GM06990 (cell line): ENCODE measurements around the gene ZNF106.

Experiments used
- DNase-seq: peaks from one replicate; pipeline ENCODE4 v3.0.0-alpha.2; 2011; ENCODE audit not compliant: insufficient read length; ENCODE audit errors: extremely low read depth
- H3K27me3 ChIP-seq: replicated peaks from 2 replicates; pipeline ENCODE4 v1.6.0; 2011; ENCODE audit warnings: low read length; ENCODE audit not compliant: control insufficient read depth, insufficient read depth
- H3K36me3 ChIP-seq: 2 replicates; pipeline ENCODE4 v1.5.1; 2011; ENCODE audit warnings: low read length; ENCODE audit not compliant: control insufficient read depth, insufficient read depth
- H3K4me3 ChIP-seq: replicated peaks from 2 replicates; pipeline ENCODE4 v1.5.1; 2011; ENCODE audit warnings: low read depth, mild to moderate bottlenecking, control low read depth, low read length
- CTCF ChIP-seq: IDR thresholded peaks from 2 replicates; pipeline ENCODE4 v1.5.1; 2011; ENCODE audit warnings: low read length, control low read depth, mild to moderate bottlenecking, inconsistent platforms; ENCODE audit not compliant: insufficient read depth, poor library complexity, severe bottlenecking

ZNF106 gene

DNA sequence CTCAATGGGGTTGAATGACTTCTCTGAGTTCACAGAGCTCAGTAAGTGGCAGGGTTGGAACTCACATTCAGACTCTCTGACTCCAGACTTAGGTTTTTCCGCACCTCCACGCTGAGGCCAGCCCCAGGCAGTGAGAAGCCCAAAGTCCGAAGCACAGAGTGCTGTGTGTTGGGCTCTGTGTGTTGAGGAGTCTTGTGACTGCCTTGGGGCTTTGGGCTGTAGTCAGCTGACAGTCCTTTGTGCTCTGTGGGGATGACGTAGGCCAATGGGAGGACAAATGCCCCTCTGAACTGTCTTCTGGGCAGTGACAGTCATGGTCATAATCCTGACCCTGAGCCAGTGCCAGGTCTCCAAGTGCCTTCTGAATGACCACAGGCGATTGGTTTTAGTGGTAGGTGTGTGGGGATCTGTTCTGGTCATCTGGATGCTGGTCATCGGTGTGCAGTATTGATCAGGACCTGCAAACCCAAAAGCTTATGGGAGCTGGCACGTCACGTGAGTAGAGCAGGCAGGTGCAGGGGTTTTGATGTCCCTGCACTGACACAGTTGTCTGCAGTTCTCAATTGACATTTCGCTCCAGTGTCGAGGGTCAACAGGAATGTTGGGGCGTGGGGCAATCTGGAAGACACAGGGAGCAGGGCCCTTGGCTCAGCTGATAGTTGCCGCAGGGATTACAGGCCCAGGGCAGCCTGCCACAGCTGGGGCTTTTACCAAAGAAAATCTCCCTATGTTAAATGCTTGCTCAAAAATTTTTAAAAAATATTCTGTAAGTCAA lies 86.3 kb downstream of the ZNF106 start:
- no peaks in the 10 kb centered on the region; the same call in none of the 2 replicates for H3K36me3 ChIP-seq
- no peak for TF ChIP-seq CTCF
- no peak overlapping the region for H3K4me3 ChIP-seq
- DNase-seq, result no peak
- H3K27me3 ChIP-seq, result no peaks in the 10 kb centered on the region

- Histone ChIP-seq H3K36me3 (no peaks in the 10 kb centered on the region; the same call in none of the 2 replicates), H3K27me3 (no peaks in the 10 kb centered on the region), H3K4me3 (no peak overlapping the region)
- TF ChIP-seq CTCF, result no peak
- no peak for DNase-seq
Measured at GRCh38 chr15:42403389-42403788, 87.6 kb downstream of the ZNF106 start.

GRCh38 chr15:42402455-42403205 lies 88.3 kb downstream of the ZNF106 start:
- DNase-seq, result no peak
- H3K36me3 ChIP-seq, result no peaks in the 10 kb centered on the region; the same call in none of the 2 replicates
- H3K4me3 ChIP-seq, result no peak overlapping the region
- no peak for TF ChIP-seq CTCF
- H3K27me3 ChIP-seq, result no peaks in the 10 kb centered on the region

DNA sequence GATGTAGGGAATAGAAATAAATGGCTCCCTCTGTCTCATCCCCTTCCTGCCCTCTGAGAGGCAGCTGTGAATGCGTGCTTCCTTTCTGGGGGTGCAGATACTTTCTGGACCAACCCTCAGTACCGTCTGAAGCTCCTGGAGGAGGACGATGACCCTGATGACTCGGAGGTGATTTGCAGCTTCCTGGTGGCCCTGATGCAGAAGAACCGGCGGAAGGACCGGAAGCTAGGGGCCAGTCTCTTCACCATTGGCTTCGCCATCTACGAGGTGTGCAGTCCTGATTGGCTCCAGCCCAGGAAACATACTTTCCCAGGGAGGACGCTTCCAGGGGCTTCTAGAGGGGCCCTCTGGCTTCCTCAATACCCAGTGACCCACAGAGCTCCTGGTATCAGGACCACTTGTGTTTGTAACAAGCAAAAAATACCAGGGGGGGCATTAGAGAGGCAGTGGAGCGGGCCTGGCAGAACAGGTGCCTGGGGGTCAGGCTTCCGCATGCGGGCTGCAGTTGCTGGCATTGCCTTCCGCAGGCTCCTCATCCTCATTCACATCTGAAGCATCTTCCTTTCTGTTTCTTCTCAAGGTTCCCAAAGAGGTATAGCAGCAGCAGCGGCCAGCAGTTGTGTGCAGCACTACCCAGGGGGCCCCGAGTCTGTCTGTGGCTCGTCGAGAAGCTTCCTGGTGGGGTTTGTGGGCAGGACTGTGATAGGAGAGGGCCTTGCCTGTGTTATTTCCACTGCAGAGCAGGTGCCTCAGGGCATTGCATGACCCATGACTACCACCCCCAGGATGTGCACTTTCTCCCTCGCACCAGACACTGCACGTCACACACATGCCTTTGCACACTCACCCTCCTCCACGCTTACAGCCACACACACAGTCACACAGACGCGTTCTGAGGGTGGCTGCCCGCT lies 89.1 kb downstream of the ZNF106 start:
- TF ChIP-seq CTCF, result no peak
- Histone ChIP-seq H3K27me3 (no peaks in the 10 kb centered on the region), H3K4me3 (no peak overlapping the region), H3K36me3 (no peaks in the 10 kb centered on the region; the same call in none of the 2 replicates)
- DNase-seq, result no peak

GRCh38 chr15:42395838-42396237 lies 95.1 kb downstream of the ZNF106 start:
- no peak for TF ChIP-seq CTCF
- Histone ChIP-seq H3K36me3 (no peaks in the 10 kb centered on the region; the same call in 1 of the 2 replicates), H3K4me3 (no peak overlapping the region), H3K27me3 (no peaks in the 10 kb centered on the region)
- DNase-seq, result no peak
